IMR-90 (cell line): ENCODE results near the gene UBE2QL1. TPM values are rescaled to one million over a fixed set of nuclear protein-coding genes. Genes with fewer than 3 reads are reported as not detected.

ENCODE experiments used
- ATAC-seq: fragments of 200-7000 bp; cut with Tn5 transposase; 2 replicates; pipeline ENCODE4 v1.9.1; 2020; ENCODE audit warnings: low read depth, mild to moderate bottlenecking, moderate library complexity
- BruUV-seq: library from RNA; stranded (reverse); fragments of 400-500 nt; replicated peaks from 2 replicates; lab custom pipeline; 2021; lab: Mats Ljungman, UMichigan
- CTCF ChIA-PET: fragments of 300-600 bp; formaldehyde crosslinking; extraction: SDS; loops from one replicate; lab custom pipeline; 2021; ENCODE audit warnings: antibody characterized with exemption; lab: Yijun Ruan, JAX
- POLR2A ChIA-PET: fragments of 300-600 bp; sonication (Branson Sonifier 250); formaldehyde crosslinking; loops from one replicate; lab custom pipeline; 2022; ENCODE audit warnings: antibody characterized with exemption; ENCODE audit not compliant: unreplicated experiment; lab: Charles Lee
- DNase-seq: peaks from one replicate; pipeline ENCODE4 v3.0.0; 2013
- H2AFZ ChIP-seq: replicated peaks from 2 replicates; pipeline ENCODE3; 2013; ENCODE audit warnings: low read length, mild to moderate bottlenecking; ENCODE audit not compliant: poor library complexity
- H2AK5ac ChIP-seq: 2 replicates; pipeline ENCODE4 v1.6.1; 2013; ENCODE audit warnings: low read depth, low read length, inconsistent platforms
- H2AK9ac ChIP-seq: replicated peaks from 2 replicates; pipeline ENCODE3; 2013; ENCODE audit warnings: mild to moderate bottlenecking, low read depth, low read length, moderate library complexity; ENCODE audit not compliant: poor library complexity
- H2BK120ac ChIP-seq: 2 replicates; pipeline ENCODE4 v1.6.1; 2013; ENCODE audit warnings: low read depth, low read length, inconsistent platforms
- H2BK15ac ChIP-seq: 3 replicates; pipeline ENCODE4 v1.6.1; 2013; ENCODE audit warnings: low read depth, low read length, inconsistent platforms
- H2BK20ac ChIP-seq: 2 replicates; pipeline ENCODE4 v1.6.1; 2013; ENCODE audit warnings: low read depth, mild to moderate bottlenecking, inconsistent platforms, low read length, moderate library complexity
- H2BK5ac ChIP-seq: 2 replicates; pipeline ENCODE4 v1.6.1; 2013; ENCODE audit warnings: mild to moderate bottlenecking, low read depth, low read length, inconsistent platforms; ENCODE audit not compliant: poor library complexity, severe bottlenecking
- H3K14ac ChIP-seq: replicated peaks from 2 replicates; pipeline ENCODE4 v1.6.1; 2013; ENCODE audit warnings: low read depth, low read length, inconsistent platforms
- H3K18ac ChIP-seq: 2 replicates; pipeline ENCODE4 v1.6.1; 2013; ENCODE audit warnings: low read depth, low read length, control low read depth
- H3K23ac ChIP-seq: 2 replicates; pipeline ENCODE4 v1.6.1; 2013; ENCODE audit warnings: low read depth, low read length, inconsistent platforms
- H3K27ac ChIP-seq: 2 replicates; pipeline ENCODE4 v1.5.1; 2013; ENCODE audit warnings: mild to moderate bottlenecking, control low read depth, low read length; ENCODE audit not compliant: insufficient read depth
- H3K27me3 ChIP-seq: 2 replicates; pipeline ENCODE4 v1.6.1; 2013; ENCODE audit warnings: low read length; ENCODE audit not compliant: control insufficient read depth, insufficient read depth
- H3K36me3 ChIP-seq: 2 replicates; pipeline ENCODE4 v1.6.1; 2013; ENCODE audit warnings: low read length, mixed read lengths; ENCODE audit not compliant: control insufficient read depth, insufficient read depth
- H3K4ac ChIP-seq: 2 replicates; pipeline ENCODE4 v1.6.1; 2013; ENCODE audit warnings: low read depth, low read length, inconsistent platforms
- H3K4me1 ChIP-seq: 2 replicates; pipeline ENCODE4 v1.6.1; 2013; ENCODE audit warnings: low read length, mixed read lengths; ENCODE audit not compliant: control insufficient read depth, insufficient read depth
- H3K4me2 ChIP-seq: 2 replicates; pipeline ENCODE4 v1.6.1; 2013; ENCODE audit warnings: low read depth, mild to moderate bottlenecking, control low read depth, low read length, moderate library complexity
- H3K4me3 ChIP-seq: 2 replicates; pipeline ENCODE4 v1.5.1; 2013; ENCODE audit warnings: low read depth, mild to moderate bottlenecking, control low read depth, low read length, moderate library complexity; ENCODE audit not compliant: insufficient read depth
- H3K56ac ChIP-seq: 2 replicates; pipeline ENCODE4 v1.6.1; 2013; ENCODE audit warnings: low read length, inconsistent platforms; ENCODE audit not compliant: insufficient read depth; ENCODE audit errors: extremely low read depth
- H3K79me1 ChIP-seq, 2 experiments: 2 replicates each; pipeline ENCODE4 v1.6.1; 2013; ENCODE audit warnings: low read length in 2 of 2, inconsistent platforms in 1 of 2, low read depth in 1 of 2
- H3K9ac ChIP-seq: 2 replicates; pipeline ENCODE4 v1.6.1; 2013; ENCODE audit warnings: low read depth, low read length, control low read depth
- H3K9me1 ChIP-seq: 2 replicates; pipeline ENCODE4 v1.6.1; 2013; ENCODE audit warnings: low read length, inconsistent platforms; ENCODE audit not compliant: insufficient read depth
- H3K9me3 ChIP-seq: 2 replicates; pipeline ENCODE4 v1.6.1; 2013; ENCODE audit warnings: low read length; ENCODE audit not compliant: control insufficient read depth, insufficient read depth
- H4K20me1 ChIP-seq: 2 replicates; pipeline ENCODE4 v1.6.1; 2013; ENCODE audit warnings: low read length, inconsistent platforms; ENCODE audit not compliant: insufficient read depth
- H4K5ac ChIP-seq: 2 replicates; pipeline ENCODE4 v1.6.1; 2013; ENCODE audit warnings: mild to moderate bottlenecking, low read depth, low read length, control low read depth
- H4K8ac ChIP-seq, 2 experiments: 2 replicates each; pipeline ENCODE4 v1.6.1; 2013; ENCODE audit warnings: low read depth in 2 of 2, low read length in 2 of 2, control low read depth in 1 of 2, inconsistent platforms in 1 of 2
- H4K91ac ChIP-seq: 2 replicates; pipeline ENCODE4 v1.6.1; 2013; ENCODE audit warnings: low read depth, low read length, inconsistent platforms; ENCODE audit not compliant: insufficient read depth
- CEBPB ChIP-seq: IDR thresholded peaks from 2 replicates; pipeline ENCODE4 v1.6.1; 2012; ENCODE audit warnings: low read depth, low read length, improper control_type of control experiment
- CHD1 ChIP-seq: IDR thresholded peaks from 2 replicates; pipeline ENCODE4 v1.6.1; 2012; ENCODE audit warnings: low read depth, low read length, improper control_type of control experiment
- CTCF ChIP-seq: conservative IDR thresholded peaks from 2 replicates; pipeline ENCODE4 v1.5.1; 2012; ENCODE audit warnings: mild to moderate bottlenecking, low read depth, low read length, improper control_type of control experiment
- ELK1 ChIP-seq: fragments of 150-350 bp; IDR thresholded peaks from 2 replicates; pipeline ENCODE4 v1.6.1; 2016; ENCODE audit warnings: low read depth, mild to moderate bottlenecking, low read length, moderate library complexity, borderline replicate concordance
- FOS ChIP-seq: fragments of 150-350 bp; IDR thresholded peaks from 2 replicates; pipeline ENCODE4 v1.6.1; 2016; ENCODE audit warnings: low read depth, low read length
- MAFK ChIP-seq: IDR thresholded peaks from 2 replicates; pipeline ENCODE4 v1.6.1; 2012; ENCODE audit warnings: low read depth, low read length, improper control_type of control experiment
- MAZ ChIP-seq: IDR thresholded peaks from 2 replicates; pipeline ENCODE4 v1.6.1; 2012; ENCODE audit warnings: low read depth, mild to moderate bottlenecking, low read length, improper control_type of control experiment, moderate library complexity, borderline replicate concordance
- MXI1 ChIP-seq: IDR thresholded peaks from 2 replicates; pipeline ENCODE4 v1.6.1; 2012; ENCODE audit warnings: low read depth, mild to moderate bottlenecking, low read length, moderate library complexity, borderline replicate concordance
- RAD21 ChIP-seq: IDR thresholded peaks from 2 replicates; pipeline ENCODE4 v1.6.1; 2012; ENCODE audit warnings: low read length, improper control_type of control experiment
- RFX5 ChIP-seq: IDR thresholded peaks from 2 replicates; pipeline ENCODE4 v1.8.0; 2012; ENCODE audit warnings: low read depth, mild to moderate bottlenecking, low read length, moderate library complexity
- SMC3 ChIP-seq: fragments of 150-350 bp; IDR thresholded peaks from 2 replicates; pipeline ENCODE4 v1.6.1; 2016; ENCODE audit warnings: low read depth, mild to moderate bottlenecking, antibody characterized with exemption, low read length, moderate library complexity
- USF2 ChIP-seq: fragments of 150-350 bp; IDR thresholded peaks from 2 replicates; pipeline ENCODE4 v1.6.1; 2017; ENCODE audit warnings: mild to moderate bottlenecking, antibody characterized with exemption, low read length, low read depth
- whole genome bisulfite sequencing, 2 experiments: methylation state at CpG; one replicate each; pipeline versions ENCODE4 v1.1.5 to v1.1.7; 2013; ENCODE audit warnings: missing lambda C conversion rate in 2 of 2; ENCODE audit not compliant: insufficient read length in 1 of 2; ENCODE audit errors: extremely low coverage in 2 of 2; 5-methylcytosine and 5-hydroxymethylcytosine counted together
- dilution Hi-C: fragments of 300-500 bp; cut with HindIII; formaldehyde crosslinking; loops from one replicate; pipeline ENCODE4 v1.14.3; 2018; ENCODE audit warnings: low sequenced_read_pairs; ENCODE audit not compliant: unreplicated experiment
- in situ Hi-C: fragments of 300-500 bp; cut with MboI; formaldehyde crosslinking; loops from 3 replicates; pipeline ENCODE4 v1.14.3; 2019; ENCODE audit warnings: low sequenced_read_pairs, inconsistent platforms, mixed read lengths
- intact Hi-C: fragments of 100-400 bp; cut with micrococcal nuclease; formaldehyde crosslinking; loops from 2 replicates; pipeline ENCODE4 v1.10.0; 2022
- polyA plus RNA-seq, 3 experiments: library from polyadenylated mRNA; depleted of rRNA; stranded (reverse); fragments of >200 nt; gene quantifications; 2 replicates each; pipeline ENCODE4 v1.2.3, GENCODE V29; 2012; ENCODE audit warnings: low replicate concordance in 1 of 3
- total RNA-seq: library from RNA; depleted of rRNA; stranded (reverse); fragments of >200 nt; gene quantifications from 2 replicates; pipeline ENCODE4 v1.2.3, GENCODE V29; 2012

UBE2QL1 gene
- total and polyA plus RNA-seq, 2 of the 4 experiments (the other 2 are of a cell fraction), result not detected

- peaks cover 32% of the 10 kb centered on the region for H3K27me3 ChIP-seq
- no peak overlapping the region for H3K23ac ChIP-seq
- H4K20me1 ChIP-seq, result peaks cover 3% of the 10 kb centered on the region; the same call in 1 of the 2 replicates
- no peak overlapping the region for H3K4me3 ChIP-seq
- no peak overlapping the region for H3K56ac ChIP-seq
- no peak overlapping the region for H2BK20ac ChIP-seq
- H3K18ac ChIP-seq, result no peak overlapping the region
- H3K14ac ChIP-seq, result no peak overlapping the region
- no peak overlapping the region for H3K4ac ChIP-seq
- no peak overlapping the region for H2AFZ ChIP-seq
- no peak overlapping the region for H4K91ac ChIP-seq
- no peak overlapping the region for H2AK5ac ChIP-seq
- H2AK9ac ChIP-seq, result no peak overlapping the region
- ATAC-seq (no peak), DNase-seq (no peak)
- H2BK120ac ChIP-seq, result no peak overlapping the region
- TF ChIP-seq RAD21 (no peak), MAFK (no peak), FOS (no peak), SMC3 (no peak), RFX5 (no peak), MAZ (no peak), CTCF (no peak), USF2 (no peak), MXI1 (no peak), ELK1 (no peak), CHD1 (no peak), CEBPB (no peak)
- no peaks in the 10 kb centered on the region for H3K4me1 ChIP-seq
- POLR2A ChIA-PET, result no interaction called here
- in situ Hi-C loops, result no loop called here
- CTCF ChIA-PET, result no interaction called here
- no peaks in the 10 kb centered on the region; the same call in 1 of the 2 replicates for H3K9me1 ChIP-seq
- H2BK15ac ChIP-seq, result no peak overlapping the region
- H3K9me3 ChIP-seq, result no peaks in the 10 kb centered on the region
- no peak overlapping the region for H4K8ac ChIP-seq
- H3K9ac ChIP-seq, result no peak overlapping the region
- BruUV-seq, result no TSS peak
- no peaks in the 10 kb centered on the region for H3K79me1 ChIP-seq
- dilution Hi-C loops, result no loop called here
- no peaks in the 10 kb centered on the region for H3K36me3 ChIP-seq
- H4K5ac ChIP-seq, result no peak overlapping the region
- H2BK5ac ChIP-seq, result no peak overlapping the region
- WGBS, 2 experiments, result 55% methylated on average over 5 of the region's 10 CpGs; no CpG with 5 or more reads in 1 of the 2 experiments
- intact Hi-C loops, result no loop called here
- no peak overlapping the region for H3K27ac ChIP-seq
- no peak overlapping the region for H3K4me2 ChIP-seq
Observed at GRCh38 chr5:6452622-6453504, 4.2 kb downstream of the UBE2QL1 start.
